Hematopoietic multipotent progenitor cell treated with erythropoietin and hydrocortisone succinate and interleukin-3 and kit ligand, for 15 days (in vitro differentiated cells): Measurements from ENCODE around the gene LDHAL6B.

ENCODE experiments used
- DNase-seq: peaks from one replicate; pipeline ENCODE4 v3.0.0-alpha.2; 2015; ENCODE audit warnings: low spot score

The LDHAL6B gene

GRCh38 chr15:59177317-59177660 is 29.4 kb upstream of the LDHAL6B start:
- DNase-seq: no peak

DNA sequence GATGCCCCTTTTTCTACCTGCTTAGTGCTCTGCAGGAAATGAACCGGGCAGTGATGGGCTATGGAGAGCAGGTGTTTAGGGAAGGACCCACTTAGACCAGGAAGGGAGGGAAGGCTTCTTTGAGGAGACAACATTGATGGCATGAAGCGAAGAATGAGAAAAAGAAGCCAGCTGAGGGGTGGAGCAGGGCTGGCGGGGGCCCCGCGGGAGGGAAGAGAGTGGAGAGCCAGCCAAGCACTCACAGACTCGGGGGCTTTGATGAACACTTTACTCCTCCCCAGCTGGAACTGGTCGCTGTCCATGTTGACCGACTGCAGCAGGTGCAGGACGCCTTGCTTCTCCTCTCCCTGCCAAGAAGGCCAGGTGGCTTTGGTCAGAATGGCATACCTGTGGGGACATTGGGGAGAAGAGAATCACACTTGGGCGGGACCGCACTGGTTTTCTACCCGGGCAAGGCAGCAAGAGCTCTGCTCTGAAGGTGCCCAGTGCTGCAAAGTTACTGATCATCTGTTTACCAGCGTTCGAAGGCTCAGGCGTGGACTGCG is 28.4 kb upstream of the LDHAL6B start:
- no peak for DNase-seq

GRCh38 chr15:59179717-59180116 is 26.9 kb upstream of the LDHAL6B start:
- DNase-seq: no peak

DNA sequence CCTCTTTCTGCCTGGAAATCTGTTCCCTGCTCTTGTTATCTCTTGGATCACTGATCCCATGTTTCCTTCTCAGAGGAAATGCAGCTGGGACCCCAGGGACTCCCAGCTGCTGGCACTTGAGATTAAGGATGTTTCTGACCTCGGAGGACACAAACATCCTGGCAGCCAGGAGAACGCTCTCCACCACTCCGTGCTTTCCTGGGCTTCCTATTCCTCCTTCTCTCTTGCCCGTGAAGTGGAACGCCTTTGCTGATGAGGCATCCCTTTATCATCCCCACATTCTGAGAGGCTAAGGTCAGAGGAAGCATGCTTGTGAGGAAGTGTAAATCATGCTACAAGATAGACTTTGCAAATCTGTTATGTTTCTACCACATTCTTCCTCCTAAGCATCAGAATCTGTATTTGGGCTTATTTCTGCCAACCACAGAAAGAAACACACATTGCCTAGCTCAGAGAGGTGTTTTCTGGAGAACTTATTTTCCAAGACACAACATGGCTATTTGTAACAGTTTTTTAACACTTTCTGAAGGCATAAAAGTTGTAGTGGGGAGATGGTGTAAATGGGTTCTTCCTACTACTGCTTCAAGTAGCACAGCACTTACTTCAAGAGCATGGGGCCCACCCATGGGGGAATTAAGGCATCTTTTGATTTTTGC is 25.6 kb upstream of the LDHAL6B start:
- DNase-seq: no peak

GRCh38 chr15:59185725-59186124 is 20.9 kb upstream of the LDHAL6B start:
- no peak for DNase-seq

DNA sequence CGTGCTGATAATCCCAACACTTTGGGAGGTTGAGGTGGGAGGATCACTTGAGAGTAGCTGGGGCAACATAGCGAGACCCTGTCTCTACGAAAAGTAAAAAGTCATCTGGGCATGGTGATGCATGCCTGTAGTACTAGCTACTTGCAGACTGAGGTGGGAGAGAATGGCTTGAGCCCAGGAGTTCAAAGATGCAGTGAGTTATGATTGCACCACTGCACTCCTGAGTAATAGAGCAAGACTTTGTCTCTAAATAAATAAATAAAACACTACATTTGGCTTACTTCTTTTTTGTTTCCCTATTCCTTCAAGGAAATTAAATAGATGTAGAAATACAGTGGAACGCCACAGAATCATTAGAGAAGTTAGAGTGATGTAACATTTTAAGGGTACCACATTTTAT is 20.1 kb upstream of the LDHAL6B start:
- DNase-seq: no peak

- DNase-seq: no peak
These were observed 17.4 kb upstream of the LDHAL6B start for GRCh38 chr15:59189241-59189640.

DNA sequence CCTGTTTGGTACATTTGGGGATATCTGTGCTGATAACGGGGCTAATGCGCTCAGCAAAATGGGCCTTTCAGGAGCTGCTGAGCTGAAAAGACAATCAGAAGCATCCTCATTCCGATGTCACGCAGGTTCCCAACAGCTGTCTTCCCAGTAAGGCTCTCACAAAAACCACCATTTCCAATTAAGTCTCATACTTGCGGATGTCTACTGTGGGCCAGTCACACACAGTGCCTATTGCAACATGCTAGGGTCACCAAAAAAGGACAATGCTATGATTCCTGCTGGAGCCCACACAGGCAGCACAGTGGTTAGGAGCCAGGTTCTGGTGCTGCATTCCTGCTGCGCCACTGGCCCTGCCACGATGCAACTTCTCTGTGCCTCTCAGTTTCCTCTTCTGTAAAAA is 16.4 kb upstream of the LDHAL6B start:
- DNase-seq: no peak

- no peak for DNase-seq
These were observed 14.8 kb upstream of the LDHAL6B start for GRCh38 chr15:59191855-59192237.

DNA sequence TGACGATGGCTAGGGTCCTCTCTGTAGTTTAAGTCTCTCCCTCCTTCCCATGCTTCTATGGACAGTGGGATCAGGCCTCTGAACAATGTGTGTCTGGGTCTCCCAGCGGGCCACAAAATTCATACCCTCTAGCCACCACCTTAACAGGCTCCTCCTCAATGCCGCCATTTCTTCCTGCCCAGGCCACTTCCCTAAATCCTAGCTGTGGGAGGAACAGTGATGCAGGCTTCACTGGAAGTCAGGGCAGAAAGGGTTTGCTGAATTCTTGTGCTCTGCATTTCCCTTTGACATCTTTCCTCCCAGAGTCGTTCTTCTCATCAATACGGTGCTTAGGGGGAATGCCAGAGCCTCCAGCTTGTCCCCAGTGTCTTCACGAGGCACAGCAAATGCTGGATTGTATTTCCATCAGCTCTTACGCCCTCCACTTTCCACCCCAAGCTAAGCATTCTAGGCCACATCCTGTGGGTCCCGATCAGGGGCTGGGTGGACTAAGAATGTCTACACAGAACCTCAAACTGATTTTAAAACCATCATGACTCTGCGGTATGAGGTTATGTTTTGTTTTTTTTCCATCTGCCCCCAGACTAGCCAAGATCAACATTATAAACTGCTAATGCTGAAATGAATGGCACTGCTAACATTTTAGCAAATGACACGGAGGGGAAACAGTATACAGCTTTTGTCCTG is 11.9 kb upstream of the LDHAL6B start:
- no peak for DNase-seq

- no peak for DNase-seq
These were observed 10.2 kb upstream of the LDHAL6B start for GRCh38 chr15:59196416-59196815.

- no peak for DNase-seq
These were observed 9.2 kb upstream of the LDHAL6B start for GRCh38 chr15:59197454-59197853.

DNA sequence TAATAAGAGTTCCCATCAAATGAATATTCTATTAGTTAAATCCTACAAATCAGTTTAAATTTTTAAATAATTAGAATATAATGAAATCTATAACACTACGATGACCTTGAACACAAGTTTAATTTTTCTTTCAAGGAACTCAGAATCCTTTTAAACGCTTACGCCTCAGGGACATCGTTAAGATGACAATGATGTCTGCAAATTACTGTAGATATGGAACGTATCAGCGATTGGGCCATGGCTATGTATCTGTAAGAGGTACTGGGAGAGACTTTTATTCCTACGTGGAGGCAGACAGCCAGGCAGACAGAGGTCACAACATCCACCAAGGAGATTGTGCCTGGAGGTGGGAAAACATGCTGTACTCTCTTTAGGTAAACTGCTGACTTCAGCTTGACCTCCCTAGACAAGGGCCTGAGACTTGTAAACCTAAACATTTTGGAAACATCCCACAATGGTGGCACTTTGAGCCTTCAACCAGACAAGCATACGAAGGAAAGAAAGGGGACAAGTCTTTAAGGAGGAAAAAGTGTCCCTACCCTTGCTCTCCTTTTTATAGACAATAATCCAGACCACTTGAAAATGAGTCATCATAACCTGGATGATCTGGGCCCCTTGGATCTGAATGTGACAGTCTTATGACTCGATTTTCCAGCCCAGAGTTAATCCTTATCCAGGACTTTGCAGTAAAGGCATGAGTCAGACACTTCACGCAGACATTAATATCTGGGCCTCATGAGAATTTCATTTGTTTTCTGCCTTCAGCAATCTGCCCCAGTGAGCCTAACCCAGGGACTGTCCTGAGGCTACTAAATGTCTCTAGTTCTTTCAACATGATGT is 6.8 kb upstream of the LDHAL6B start:
- no peak for DNase-seq

DNA sequence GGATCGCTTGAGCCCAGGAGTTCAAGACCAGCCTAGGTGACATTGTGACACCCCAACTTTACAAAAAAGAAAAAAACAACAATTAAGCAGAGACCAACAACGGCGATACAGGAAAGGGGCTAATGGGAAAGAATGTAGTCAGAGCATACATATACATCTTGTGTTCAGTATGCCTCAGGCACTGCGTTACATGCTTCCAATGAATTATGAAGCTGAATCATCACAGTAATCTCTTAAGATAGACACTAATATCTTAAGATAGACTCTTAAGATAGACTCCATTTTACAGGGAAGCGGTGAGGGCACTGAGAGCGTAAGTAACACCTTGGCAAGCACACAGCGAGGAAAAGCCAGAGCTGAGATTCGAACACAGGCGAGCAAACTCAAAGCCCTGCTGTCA is 6.1 kb upstream of the LDHAL6B start:
- DNase-seq: no peak

GRCh38 chr15:59203008-59203407 is 3.6 kb upstream of the LDHAL6B start:
- DNase-seq: no peak

DNA sequence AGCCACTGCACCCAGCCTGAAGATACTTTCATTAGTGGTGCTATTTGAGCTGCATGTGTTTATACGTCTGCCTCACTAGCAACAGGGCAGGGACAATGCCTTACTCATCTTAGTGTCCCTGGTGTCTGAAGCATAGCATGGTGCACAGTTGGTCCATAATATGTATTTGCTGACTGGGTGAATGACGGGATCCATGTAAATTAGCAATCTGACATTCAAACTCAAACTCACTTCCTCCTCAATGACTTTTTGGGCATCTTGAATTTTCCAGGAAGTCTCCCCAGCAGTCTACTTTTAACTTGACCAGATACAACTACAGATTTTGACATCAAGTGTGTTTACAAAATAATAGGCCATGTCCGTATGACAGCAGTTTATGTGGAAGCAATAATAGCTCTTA is 3.0 kb upstream of the LDHAL6B start:
- no peak for DNase-seq

GRCh38 chr15:59205839-59206622 is 612 bp upstream of the LDHAL6B start:
- DNase-seq: no peak

DNA sequence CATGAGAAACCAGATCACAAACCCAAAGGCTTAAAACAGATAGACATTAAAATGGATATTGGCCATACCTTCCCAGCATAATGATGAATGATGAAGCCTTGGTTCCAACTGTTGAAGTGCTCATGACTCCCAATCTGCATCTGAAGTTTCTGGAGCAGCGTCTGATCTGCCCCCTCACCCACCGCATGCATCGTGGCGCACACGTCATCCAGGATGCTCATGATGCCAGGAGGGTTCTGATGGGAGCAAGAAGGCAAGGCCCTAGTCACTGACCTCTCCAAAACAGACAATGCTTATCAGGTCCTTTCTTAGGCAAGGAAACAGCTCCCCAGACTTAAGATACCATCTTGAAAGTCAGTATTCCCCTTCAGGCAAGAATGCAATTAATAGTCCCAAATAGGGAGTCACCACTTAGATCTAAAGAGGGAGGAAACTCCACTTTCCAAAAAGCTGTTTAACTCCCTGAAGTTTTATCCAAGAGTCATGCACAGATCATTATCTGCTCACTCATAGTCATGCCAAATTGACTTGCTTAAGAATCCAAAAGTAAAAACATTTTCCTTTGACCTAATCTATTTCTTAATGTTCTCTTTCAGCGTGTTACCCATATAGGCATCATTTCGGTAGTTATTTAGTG is 2.1 kb downstream of the LDHAL6B start:
- no peak for DNase-seq

GRCh38 chr15:59210186-59210585 is 3.5 kb downstream of the LDHAL6B start:
- DNase-seq: no peak

GRCh38 chr15:59216911-59217310 is 10.3 kb downstream of the LDHAL6B start:
- DNase-seq: no peak

GRCh38 chr15:59217876-59218498 is 11.3 kb downstream of the LDHAL6B start:
- no peak for DNase-seq
